Endothelial cell of hepatic sinusoid (primary cell): ENCODE measurements around the gene DTNBP1.

Experiments
- in situ Hi-C: cut with HindIII; loops from 2 replicates; pipeline ENCODE4 v1.10.0; 2017; ENCODE audit warnings: low sequenced_read_pairs

Gene DTNBP1

GRCh38 chr6:15538106-15538505 lies 124.7 kb downstream of the DTNBP1 start:
- in situ Hi-C loops = no loop called here

DNA sequence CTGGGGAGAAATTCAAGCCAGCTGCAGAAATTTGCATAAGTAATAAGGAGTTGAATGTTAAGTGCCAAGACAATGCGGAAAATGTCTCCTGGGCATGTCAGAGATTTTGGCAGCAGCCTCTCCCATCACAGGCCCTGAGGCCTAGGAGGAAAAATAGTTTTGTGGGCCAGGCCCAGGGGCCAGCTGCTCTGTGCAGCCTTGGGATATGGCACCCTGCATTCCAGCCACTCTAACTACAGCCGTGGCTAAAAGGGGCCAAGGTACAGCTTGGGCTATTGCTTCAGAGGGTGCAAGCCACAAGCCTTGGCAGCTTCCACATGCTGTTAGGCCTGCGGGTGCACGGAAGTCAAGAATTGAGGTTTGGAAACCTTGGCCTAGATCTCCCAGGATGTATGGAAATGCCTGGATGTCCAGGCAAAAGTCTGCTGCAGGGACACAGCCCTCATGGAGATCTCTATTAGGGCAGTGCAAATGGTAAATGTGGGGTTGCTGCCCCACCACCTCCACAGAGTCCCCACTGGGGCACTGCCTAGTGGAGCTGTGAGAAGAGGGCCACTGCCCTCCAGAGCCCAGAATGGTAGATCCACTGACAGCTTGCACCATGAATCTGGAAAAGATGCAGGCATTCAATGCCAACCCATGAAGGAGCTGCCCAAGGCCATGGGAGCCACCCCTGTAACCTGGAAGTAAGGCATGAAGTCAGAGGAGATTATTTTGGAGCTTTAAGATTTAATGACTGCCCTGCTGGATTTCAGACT lies 126.5 kb downstream of the DTNBP1 start:
- in situ Hi-C loops = no loop called here

- in situ Hi-C loops = no loop called here
Measured at GRCh38 chr6:15535495-15536197, 127.2 kb downstream of the DTNBP1 start.

DNA sequence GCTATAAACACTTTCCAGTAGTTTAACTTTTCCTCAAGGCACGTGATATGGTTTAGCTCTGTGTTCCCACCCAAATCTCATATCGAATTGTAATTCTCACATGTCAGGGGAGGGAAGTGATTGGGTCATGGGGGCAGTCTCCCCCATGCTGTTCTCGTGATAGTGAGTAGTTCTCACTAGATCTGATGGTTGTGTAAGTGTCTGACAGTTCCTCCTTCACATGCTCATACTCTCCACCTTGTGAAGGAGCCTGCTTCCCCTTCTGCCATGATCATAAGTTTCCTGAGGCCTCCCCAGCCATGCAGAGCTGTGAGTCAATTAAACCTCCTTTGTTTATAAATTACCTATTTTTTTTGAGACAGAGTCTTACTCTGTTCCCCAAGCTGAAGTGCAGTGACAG lies 127.9 kb downstream of the DTNBP1 start:
- in situ Hi-C loops = no loop called here

- in situ Hi-C loops = no loop called here
Measured at GRCh38 chr6:15533379-15534026, 129.3 kb downstream of the DTNBP1 start.

DNA sequence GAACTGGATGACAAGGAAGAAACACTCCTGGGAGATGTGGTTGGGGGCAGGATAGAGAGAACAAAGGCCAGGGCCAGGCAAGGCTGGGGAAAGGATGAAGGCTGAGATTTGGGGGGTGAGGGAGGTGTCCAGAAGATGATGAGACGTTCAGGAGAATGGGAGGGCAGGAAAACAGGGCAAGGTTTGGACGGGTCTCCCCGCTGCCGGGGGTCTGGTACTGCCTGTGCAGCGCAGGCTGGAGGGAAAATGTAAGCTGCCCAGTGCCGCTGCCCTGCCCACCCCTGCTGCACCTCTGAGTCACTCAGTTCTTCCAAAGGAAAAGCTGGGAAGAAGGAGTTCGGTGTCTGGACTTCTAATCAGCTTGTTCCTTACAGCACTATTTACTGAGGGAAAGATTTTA lies 130.9 kb downstream of the DTNBP1 start:
- in situ Hi-C loops = no loop called here

- in situ Hi-C loops = no loop called here
Measured at GRCh38 chr6:15530411-15530810, 132.4 kb downstream of the DTNBP1 start.

- in situ Hi-C loops = loop anchor here (10.0 kb wide), 1 partner anchor 96 kb away; no protein-coding TSS in a partner anchor
Measured at GRCh38 chr6:15528870-15529269, 134.0 kb downstream of the DTNBP1 start.

DNA sequence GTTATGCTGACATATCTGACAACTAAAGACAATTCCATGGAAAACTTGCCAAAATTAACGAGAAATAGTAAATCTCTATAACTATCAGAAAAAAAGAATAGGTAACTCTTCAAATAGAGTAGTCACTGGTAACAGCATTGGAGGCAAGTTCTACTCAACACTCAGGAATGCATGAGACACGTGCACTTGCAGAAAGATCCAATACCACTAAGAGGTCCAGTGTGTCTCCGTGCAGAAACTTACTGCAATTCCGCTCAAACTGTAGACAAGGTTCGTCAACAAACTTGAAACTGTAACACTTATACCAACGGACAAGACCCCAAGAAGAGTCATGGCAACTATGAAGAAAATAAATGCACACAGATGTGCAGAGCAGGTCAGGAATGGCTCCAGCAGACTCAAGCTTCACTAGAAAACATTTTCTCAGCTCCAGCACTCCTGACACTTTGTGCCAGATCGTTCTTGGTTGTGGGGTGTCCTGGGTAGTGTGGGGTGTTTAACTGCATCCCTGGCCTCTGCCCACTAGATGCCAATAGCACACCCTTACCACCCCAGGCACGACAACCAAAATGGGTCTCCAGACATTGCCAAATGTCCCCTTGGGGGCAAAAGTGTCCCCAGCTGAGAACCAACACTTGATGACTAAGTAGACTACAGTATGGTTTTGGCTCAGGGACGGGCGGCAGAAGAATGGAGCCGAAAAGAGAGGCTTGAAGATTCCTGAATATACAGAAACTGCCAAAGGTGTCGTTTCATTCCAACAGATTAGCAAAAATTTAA lies 134.8 kb downstream of the DTNBP1 start:
- in situ Hi-C loops = loop anchor here (10.0 kb wide), 1 partner anchor 97 kb away; no protein-coding TSS in a partner anchor

GRCh38 chr6:15526212-15526701 lies 136.6 kb downstream of the DTNBP1 start:
- in situ Hi-C loops = loop anchor here (10.0 kb wide), 1 partner anchor 99 kb away; no protein-coding TSS in a partner anchor

DNA sequence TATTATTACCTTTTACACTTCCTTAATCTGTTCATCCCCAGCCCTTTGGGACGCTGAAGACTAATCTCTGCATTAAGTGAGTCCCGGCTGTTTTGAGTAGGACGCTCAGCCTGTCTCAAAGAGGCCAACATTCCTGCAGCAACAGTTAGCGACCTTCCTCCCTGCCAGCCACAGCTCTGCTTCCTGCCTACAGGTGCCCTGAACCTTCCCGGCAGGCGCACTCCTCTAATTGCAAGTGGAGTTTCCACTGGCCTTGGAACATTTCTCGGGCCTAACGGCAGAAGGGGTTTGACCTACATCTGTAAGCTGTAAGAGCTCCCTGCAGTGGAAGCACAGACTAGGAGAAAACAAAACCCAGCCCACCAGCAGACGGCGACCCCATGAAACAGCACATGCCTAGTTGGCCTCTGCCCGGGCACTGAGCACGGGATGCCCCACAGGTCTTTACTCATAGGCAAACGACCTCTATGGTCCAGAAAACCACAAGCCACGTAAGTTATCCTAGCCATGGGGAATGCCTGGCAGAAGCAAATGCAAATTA lies 137.9 kb downstream of the DTNBP1 start:
- in situ Hi-C loops = loop anchor here (10.0 kb wide), 1 partner anchor 100 kb away; no protein-coding TSS in a partner anchor

GRCh38 chr6:15523679-15524630 lies 138.9 kb downstream of the DTNBP1 start:
- in situ Hi-C loops = loop anchor here (10.0 kb wide), 1 partner anchor 101 kb away; no protein-coding TSS in a partner anchor

DNA sequence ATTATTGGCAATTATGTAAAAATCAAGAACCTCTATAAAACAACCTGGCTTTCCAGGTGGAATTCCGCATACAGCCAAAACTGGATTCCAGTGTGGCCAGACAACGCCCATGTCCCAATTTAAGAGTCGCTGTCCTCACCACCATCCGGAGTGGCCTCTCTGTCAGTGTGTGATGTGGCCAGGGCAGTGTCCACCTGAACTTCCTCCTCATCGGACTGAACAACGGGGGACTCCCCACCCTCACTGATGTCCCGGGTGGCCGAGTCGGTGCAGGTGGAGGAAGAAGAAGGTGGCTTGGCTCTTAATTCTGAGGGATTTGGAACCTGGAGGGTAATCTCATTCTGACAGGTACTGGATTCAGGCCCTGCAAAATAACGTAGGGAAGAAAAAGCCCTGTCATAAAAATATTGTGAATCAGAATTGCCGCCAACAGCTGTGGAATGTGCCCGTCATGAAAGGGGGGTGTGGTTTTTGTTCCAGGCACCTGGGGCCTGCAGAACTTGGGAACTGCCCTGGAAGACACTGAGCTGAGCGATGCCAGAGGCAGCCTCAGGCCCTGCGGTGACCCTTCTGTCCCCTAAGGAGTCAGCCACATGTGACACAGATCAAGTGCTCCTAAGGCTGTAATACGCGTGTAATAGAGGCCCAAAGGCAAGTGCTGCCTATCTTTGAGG lies 139.8 kb downstream of the DTNBP1 start:
- in situ Hi-C loops = loop anchor here (10.0 kb wide), 1 partner anchor 102 kb away; no protein-coding TSS in a partner anchor

DNA sequence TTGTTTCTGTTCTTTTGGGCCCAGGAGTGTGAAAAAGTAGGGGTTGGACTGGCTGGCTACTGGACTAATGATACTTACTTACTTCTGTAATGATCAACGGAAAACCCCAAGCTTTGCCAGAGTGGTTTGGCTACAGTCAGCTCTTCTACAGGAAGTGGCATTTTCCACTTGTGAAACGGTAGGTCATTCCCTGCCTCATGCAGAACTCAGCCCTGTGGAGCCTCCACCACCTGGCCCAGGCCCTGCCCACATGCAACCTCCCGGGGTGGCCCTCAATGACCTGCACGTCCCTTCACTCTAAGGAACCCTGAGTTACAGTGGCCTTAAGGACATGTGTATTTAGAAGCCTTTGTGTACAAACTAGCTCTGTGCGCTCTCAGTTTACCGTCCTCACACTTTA lies 140.4 kb downstream of the DTNBP1 start:
- in situ Hi-C loops = loop anchor here (10.0 kb wide), 1 partner anchor 102 kb away; no protein-coding TSS in a partner anchor

GRCh38 chr6:15522026-15522425 lies 140.8 kb downstream of the DTNBP1 start:
- in situ Hi-C loops = loop anchor here (10.0 kb wide), 1 partner anchor 103 kb away; no protein-coding TSS in a partner anchor

- in situ Hi-C loops = loop anchor here (10.0 kb wide), 1 partner anchor 103 kb away; no protein-coding TSS in a partner anchor
Measured at GRCh38 chr6:15521582-15521981, 141.2 kb downstream of the DTNBP1 start.

- in situ Hi-C loops = loop anchor here (10.0 kb wide), 1 partner anchor 104 kb away; no protein-coding TSS in a partner anchor
Measured at GRCh38 chr6:15520626-15521203, 142.1 kb downstream of the DTNBP1 start.

- in situ Hi-C loops = loop anchor here (10.0 kb wide), 1 partner anchor 105 kb away; no protein-coding TSS in a partner anchor
Measured at GRCh38 chr6:15519681-15520080, 143.1 kb downstream of the DTNBP1 start.
